WTC11 (cell line): ENCODE data around the gene OR5AU1.

Source experiments
- CREB1 ChIP-seq: sonication (generic); formaldehyde crosslinking; IDR thresholded peaks from 2 replicates; pipeline ENCODE4 v1.8.0; 2023; ENCODE audit warnings: mild to moderate bottlenecking, missing genetic modification reagents
- CTCF ChIP-seq: fragments of 200-600 bp; IDR thresholded peaks from 2 replicates; pipeline ENCODE4 v1.8.0; 2022; ENCODE audit warnings: antibody characterized with exemption
- FOXK1 ChIP-seq: sonication (generic); formaldehyde crosslinking; IDR thresholded peaks from 2 replicates; pipeline ENCODE4 v1.8.0; 2022; ENCODE audit warnings: mild to moderate bottlenecking, moderate library complexity, missing genetic modification reagents
- MAX ChIP-seq: sonication (generic); formaldehyde crosslinking; IDR thresholded peaks from 2 replicates; pipeline ENCODE4 v1.8.0; 2022; ENCODE audit warnings: mild to moderate bottlenecking, missing genetic modification reagents
- NR2C2 ChIP-seq: sonication (generic); formaldehyde crosslinking; IDR thresholded peaks from 2 replicates; pipeline ENCODE4 v1.8.0; 2022; ENCODE audit warnings: mild to moderate bottlenecking, missing genetic modification reagents
- SP1 ChIP-seq: sonication (generic); formaldehyde crosslinking; conservative IDR thresholded peaks from 2 replicates; pipeline ENCODE4 v1.8.1; 2022; ENCODE audit warnings: missing genetic modification reagents
- TF ChIP-seq, protein P1 (sequence below): sonication (generic); formaldehyde crosslinking; IDR thresholded peaks from 2 replicates; pipeline ENCODE4 v1.8.0; 2022; ENCODE audit warnings: mild to moderate bottlenecking, missing genetic modification reagents

- TF ChIP-seq NR2C2 (CRISPR knock-in tag) (no peak), CREB1 (CRISPR knock-in tag) (no peak), MAX (CRISPR knock-in tag) (no peak), CTCF (no peak), SP1 (CRISPR knock-in tag) (no peak), FOXK1 (no peak)
- TF ChIP-seq, protein P1, sequence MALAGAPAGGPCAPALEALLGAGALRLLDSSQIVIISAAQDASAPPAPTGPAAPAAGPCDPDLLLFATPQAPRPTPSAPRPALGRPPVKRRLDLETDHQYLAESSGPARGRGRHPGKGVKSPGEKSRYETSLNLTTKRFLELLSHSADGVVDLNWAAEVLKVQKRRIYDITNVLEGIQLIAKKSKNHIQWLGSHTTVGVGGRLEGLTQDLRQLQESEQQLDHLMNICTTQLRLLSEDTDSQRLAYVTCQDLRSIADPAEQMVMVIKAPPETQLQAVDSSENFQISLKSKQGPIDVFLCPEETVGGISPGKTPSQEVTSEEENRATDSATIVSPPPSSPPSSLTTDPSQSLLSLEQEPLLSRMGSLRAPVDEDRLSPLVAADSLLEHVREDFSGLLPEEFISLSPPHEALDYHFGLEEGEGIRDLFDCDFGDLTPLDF (CRISPR knock-in tag) = no peak
Observed at GRCh38 chr14:21185491-21185890, 29.6 kb upstream of the OR5AU1 start.
